HEK293 (cell line): ENCODE measurements around the gene VAT1L.

Experiments used
- CTCF ChIA-PET: fragments of 350-600 bp; formaldehyde crosslinking; extraction: SDS; loops from one replicate; lab custom pipeline; 2021; ENCODE audit warnings: antibody characterized with exemption; lab: Yijun Ruan, JAX
- POLR2A ChIA-PET: fragments of 300-600 bp; formaldehyde crosslinking; extraction: SDS; loops from one replicate; lab custom pipeline; 2020; ENCODE audit warnings: antibody characterized with exemption, inconsistent platforms; lab: Yijun Ruan, JAX
- H3K27ac ChIP-seq: fragments of 200-500 bp; sonication (Bioruptor generic); 2 replicates; pipeline ENCODE4 v1.5.1; 2014; ENCODE audit warnings: low read depth, low read length, control low read depth, inconsistent platforms; ENCODE audit errors: extremely low read depth
- H3K36me3 ChIP-seq, 2 experiments: fragments of 200-500 bp in 1 of 2; sonication (Bioruptor generic) in 1 of 2; 1 replicate in 1 of 2; 2 replicates in 1 of 2; pipeline ENCODE4 v1.5.1; 2014 to 2017; ENCODE audit warnings: inconsistent platforms in 2 of 2, low read length in 2 of 2; ENCODE audit not compliant: control insufficient read depth in 2 of 2, insufficient read depth in 1 of 2
- H3K4me1 ChIP-seq: fragments of 200-500 bp; sonication (Bioruptor generic); 2 replicates; pipeline ENCODE4 v1.5.1; 2014; ENCODE audit warnings: mild to moderate bottlenecking, low read length, inconsistent platforms; ENCODE audit not compliant: control insufficient read depth, insufficient read depth
- H3K4me3 ChIP-seq: 2 replicates; pipeline ENCODE4 v1.5.1; 2011; ENCODE audit warnings: low read depth, mild to moderate bottlenecking, control low read depth, low read length, moderate library complexity
- H3K9me3 ChIP-seq: fragments of 200-500 bp; sonication (Bioruptor generic); 2 replicates; pipeline ENCODE4 v1.5.1; 2014; ENCODE audit warnings: low read depth, low read length, inconsistent platforms; ENCODE audit not compliant: control insufficient read depth, insufficient read depth
- HOXC10 ChIP-seq: sonication (generic); formaldehyde crosslinking; IDR thresholded peaks from 2 replicates; pipeline ENCODE4 v1.8.1; 2023; ENCODE audit warnings: mild to moderate bottlenecking, missing genetic modification reagents
- KLF9 ChIP-seq: fragments of 450-650 bp; formaldehyde crosslinking; IDR thresholded peaks from 2 replicates; pipeline ENCODE4 v1.5.1; 2016; ENCODE audit warnings: missing biosample characterization, missing genetic modification characterization, low read depth
- TSHZ1 ChIP-seq: fragments of 450-650 bp; formaldehyde crosslinking; IDR thresholded peaks from 2 replicates; pipeline ENCODE4 v1.5.1; 2016; ENCODE audit warnings: missing biosample characterization, missing genetic modification characterization, borderline replicate concordance
- ZNF223 ChIP-seq: fragments of 450-650 bp; formaldehyde crosslinking; IDR thresholded peaks from 2 replicates; pipeline ENCODE4 v1.5.1; 2016; ENCODE audit warnings: missing biosample characterization, missing genetic modification characterization
- ZNF302 ChIP-seq: fragments of 450-650 bp; formaldehyde crosslinking; IDR thresholded peaks from 2 replicates; pipeline ENCODE4 v1.5.1; 2016; ENCODE audit warnings: missing biosample characterization, missing genetic modification characterization, low read depth
- ZNF366 ChIP-seq: fragments of 450-650 bp; formaldehyde crosslinking; conservative IDR thresholded peaks from 2 replicates; pipeline ENCODE4 v1.5.1; 2016; ENCODE audit warnings: missing biosample characterization, missing genetic modification characterization
- ZNF391 ChIP-seq: fragments of 450-650 bp; formaldehyde crosslinking; IDR thresholded peaks from 2 replicates; pipeline ENCODE4 v1.5.1; 2016; ENCODE audit warnings: low read depth, missing biosample characterization, missing genetic modification characterization, borderline replicate concordance
- ZNF521 ChIP-seq: fragments of 450-650 bp; formaldehyde crosslinking; IDR thresholded peaks from 2 replicates; pipeline ENCODE4 v1.5.1; 2017; ENCODE audit warnings: missing biosample characterization, mild to moderate bottlenecking, missing genetic modification characterization
- ZNF580 ChIP-seq: fragments of 450-650 bp; formaldehyde crosslinking; IDR thresholded peaks from 2 replicates; pipeline ENCODE4 v1.5.1; 2016; ENCODE audit warnings: missing biosample characterization, missing genetic modification characterization
- ZNF610 ChIP-seq: fragments of 450-650 bp; formaldehyde crosslinking; IDR thresholded peaks from 2 replicates; pipeline ENCODE4 v1.5.1; 2016; ENCODE audit warnings: missing biosample characterization, missing genetic modification characterization, borderline replicate concordance
- ZNF639 ChIP-seq: fragments of 450-650 bp; formaldehyde crosslinking; IDR thresholded peaks from 2 replicates; pipeline ENCODE4 v1.5.1; 2016; ENCODE audit warnings: missing biosample characterization, missing genetic modification characterization
- ZNF658 ChIP-seq: fragments of 450-650 bp; formaldehyde crosslinking; IDR thresholded peaks from 2 replicates; pipeline ENCODE4; 2016; ENCODE audit warnings: missing biosample characterization, missing genetic modification characterization
- ZNF670 ChIP-seq: fragments of 450-650 bp; formaldehyde crosslinking; IDR thresholded peaks from 2 replicates; pipeline ENCODE4 v1.5.1; 2016; ENCODE audit warnings: missing biosample characterization, missing genetic modification characterization, low read depth
- ZSCAN30 ChIP-seq: fragments of 450-650 bp; IDR thresholded peaks from 2 replicates; pipeline ENCODE4 v1.5.1; 2018; ENCODE audit warnings: missing biosample characterization, mild to moderate bottlenecking, missing genetic modification characterization, moderate library complexity
- ZXDB ChIP-seq: fragments of 450-650 bp; formaldehyde crosslinking; IDR thresholded peaks from 2 replicates; pipeline ENCODE4 v1.5.1; 2016; ENCODE audit warnings: missing biosample characterization, missing genetic modification characterization
- TF ChIP-seq, protein P1 (sequence below): fragments of 450-650 bp; formaldehyde crosslinking; IDR thresholded peaks from 2 replicates; pipeline ENCODE4 v1.5.1; 2016; ENCODE audit warnings: missing biosample characterization, missing genetic modification characterization
- TF ChIP-seq, protein P2 (sequence below): fragments of 450-650 bp; formaldehyde crosslinking; IDR thresholded peaks from 2 replicates; pipeline ENCODE4 v1.5.1; 2016; ENCODE audit warnings: missing biosample characterization, missing genetic modification characterization
- TF ChIP-seq, protein P3 (sequence below): fragments of 450-650 bp; formaldehyde crosslinking; IDR thresholded peaks from 2 replicates; pipeline ENCODE4 v1.5.1; 2016; ENCODE audit warnings: missing biosample characterization, missing genetic modification characterization

Gene VAT1L

DNA sequence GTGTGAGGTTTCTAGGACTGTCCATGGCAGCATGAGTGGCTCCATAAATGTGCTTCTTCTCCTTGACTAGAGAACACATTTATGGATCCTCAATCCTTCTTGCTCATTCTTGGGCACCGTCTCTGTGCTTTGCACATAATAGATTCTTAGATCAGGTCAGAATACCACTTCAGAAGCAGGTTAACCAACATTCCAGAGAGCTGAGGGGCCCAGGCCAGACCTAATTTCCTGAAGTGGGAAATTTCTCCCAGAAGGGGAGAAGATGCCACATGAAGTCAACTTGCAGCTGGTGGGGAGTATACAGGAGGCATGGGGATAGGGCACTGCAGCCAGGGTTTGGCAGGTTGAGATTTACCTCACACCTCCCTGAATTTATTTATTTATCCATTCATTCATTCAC is 24.4 kb upstream of the VAT1L start:
- ChIA-PET POLR2A (no interaction called here), CTCF (no interaction called here)
- no peaks in the 10 kb centered on the region for H3K9me3 ChIP-seq
- H3K4me3 ChIP-seq, result no peak overlapping the region
- no peaks in the 10 kb centered on the region for H3K36me3 ChIP-seq
- TF ChIP-seq, protein P1, sequence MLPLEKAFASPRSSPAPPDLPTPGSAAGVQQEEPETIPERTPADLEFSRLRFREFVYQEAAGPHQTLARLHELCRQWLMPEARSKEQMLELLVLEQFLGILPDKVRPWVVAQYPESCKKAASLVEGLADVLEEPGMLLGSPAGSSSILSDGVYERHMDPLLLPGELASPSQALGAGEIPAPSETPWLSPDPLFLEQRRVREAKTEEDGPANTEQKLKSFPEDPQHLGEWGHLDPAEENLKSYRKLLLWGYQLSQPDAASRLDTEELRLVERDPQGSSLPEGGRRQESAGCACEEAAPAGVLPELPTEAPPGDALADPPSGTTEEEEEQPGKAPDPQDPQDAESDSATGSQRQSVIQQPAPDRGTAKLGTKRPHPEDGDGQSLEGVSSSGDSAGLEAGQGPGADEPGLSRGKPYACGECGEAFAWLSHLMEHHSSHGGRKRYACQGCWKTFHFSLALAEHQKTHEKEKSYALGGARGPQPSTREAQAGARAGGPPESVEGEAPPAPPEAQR (tag by site-specific recombination), result no peak
- TF ChIP-seq ZNF302 (tag by site-specific recombination) (no peak), TSHZ1 (no peak), ZNF580 (tag by site-specific recombination) (no peak), ZSCAN30 (tag by site-specific recombination) (no peak), ZNF366 (tag by site-specific recombination) (no peak), HOXC10 (no peak), ZNF391 (tag by site-specific recombination) (no peak), ZNF639 (tag by site-specific recombination) (no peak), ZNF658 (tag by site-specific recombination) (no peak), ZNF223 (no peak)
- TF ChIP-seq, protein P2, sequence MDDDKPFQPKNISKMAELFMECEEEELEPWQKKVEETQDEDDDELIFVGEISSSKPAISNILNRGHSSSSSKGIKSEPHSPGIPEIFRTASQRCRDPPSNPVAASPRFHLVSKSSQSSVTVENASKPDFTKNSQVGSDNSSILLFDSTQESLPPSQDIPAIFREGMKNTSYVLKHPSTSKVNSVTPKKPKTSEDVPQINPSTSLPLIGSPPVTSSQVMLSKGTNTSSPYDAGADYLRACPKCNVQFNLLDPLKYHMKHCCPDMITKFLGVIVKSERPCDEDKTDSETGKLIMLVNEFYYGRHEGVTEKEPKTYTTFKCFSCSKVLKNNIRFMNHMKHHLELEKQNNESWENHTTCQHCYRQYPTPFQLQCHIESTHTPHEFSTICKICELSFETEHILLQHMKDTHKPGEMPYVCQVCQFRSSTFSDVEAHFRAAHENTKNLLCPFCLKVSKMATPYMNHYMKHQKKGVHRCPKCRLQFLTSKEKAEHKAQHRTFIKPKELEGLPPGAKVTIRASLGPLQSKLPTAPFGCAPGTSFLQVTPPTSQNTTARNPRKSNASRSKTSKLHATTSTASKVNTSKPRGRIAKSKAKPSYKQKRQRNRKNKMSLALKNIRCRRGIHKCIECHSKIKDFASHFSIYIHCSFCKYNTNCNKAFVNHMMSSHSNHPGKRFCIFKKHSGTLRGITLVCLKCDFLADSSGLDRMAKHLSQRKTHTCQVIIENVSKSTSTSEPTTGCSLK, result no peak
- no peak overlapping the region for H3K27ac ChIP-seq
- no peaks in the 10 kb centered on the region; the same call in 1 of the 2 replicates for H3K4me1 ChIP-seq

DNA sequence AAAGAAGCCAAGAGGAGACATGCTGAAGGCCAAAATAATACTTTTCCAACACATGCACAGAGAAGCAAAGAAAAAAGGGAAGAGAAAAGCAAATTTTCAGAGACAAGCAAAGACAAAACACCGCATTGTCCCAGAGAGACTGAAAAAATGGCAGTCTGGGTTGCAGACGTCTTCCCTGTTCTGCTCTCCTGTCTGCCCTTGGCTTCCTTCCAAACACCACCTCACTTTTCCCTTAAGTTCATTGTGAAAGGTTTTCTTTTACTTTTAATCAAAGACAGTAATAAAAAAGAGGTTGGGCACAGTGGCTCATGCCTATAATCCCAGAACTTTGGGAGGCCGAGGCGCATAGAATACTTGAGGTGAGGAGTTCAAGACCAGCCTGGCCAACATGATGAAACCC is 21.2 kb upstream of the VAT1L start:
- no peaks in the 10 kb centered on the region for H3K36me3 ChIP-seq
- POLR2A ChIA-PET, result no interaction called here
- no peak overlapping the region for H3K4me3 ChIP-seq
- no peaks in the 10 kb centered on the region for H3K4me1 ChIP-seq
- CTCF ChIA-PET, result no interaction called here
- H3K9me3 ChIP-seq, result no peaks in the 10 kb centered on the region
- H3K27ac ChIP-seq, result no peak overlapping the region
- TF ChIP-seq ZNF610 (tag by site-specific recombination) (no peak), ZNF521 (tag by site-specific recombination) (no peak), ZNF639 (tag by site-specific recombination) (no peak), ZNF670 (tag by site-specific recombination) (no peak), KLF9 (tag by site-specific recombination) (no peak), TSHZ1 (no peak), ZXDB (tag by site-specific recombination) (no peak)
- TF ChIP-seq, protein P3, sequence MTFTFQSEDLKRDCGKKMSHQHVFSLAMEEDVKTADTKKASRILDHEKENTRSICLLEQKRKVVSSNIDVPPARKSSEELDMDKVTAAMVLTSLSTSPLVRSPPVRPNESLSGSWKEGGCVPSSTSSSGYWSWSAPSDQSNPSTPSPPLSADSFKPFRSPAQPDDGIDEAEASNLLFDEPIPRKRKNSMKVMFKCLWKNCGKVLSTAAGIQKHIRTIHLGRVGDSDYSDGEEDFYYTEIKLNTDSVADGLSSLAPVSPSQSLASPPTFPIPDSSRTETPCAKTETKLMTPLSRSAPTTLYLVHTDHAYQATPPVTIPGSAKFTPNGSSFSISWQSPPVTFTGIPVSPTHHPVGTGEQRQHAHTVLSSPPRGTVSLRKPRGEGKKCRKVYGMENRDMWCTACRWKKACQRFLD (tag by site-specific recombination), result no peak
